IMR-90 (cell line): ENCODE measurements around the gene CAMSAP3. TPM values are rescaled to one million over a fixed set of nuclear protein-coding genes. Genes with fewer than 3 reads are reported as not detected.

Experiments used
- ATAC-seq: fragments of 200-7000 bp; cut with Tn5 transposase; 2 replicates; pipeline ENCODE4 v1.9.1; 2020; ENCODE audit warnings: low read depth, mild to moderate bottlenecking, moderate library complexity
- BruUV-seq: library from RNA; stranded (reverse); fragments of 400-500 nt; replicated peaks from 2 replicates; lab custom pipeline; 2021; lab: Mats Ljungman, UMichigan
- CTCF ChIA-PET: fragments of 300-600 bp; formaldehyde crosslinking; extraction: SDS; loops from one replicate; lab custom pipeline; 2021; ENCODE audit warnings: antibody characterized with exemption; lab: Yijun Ruan, JAX
- POLR2A ChIA-PET: fragments of 300-600 bp; sonication (Branson Sonifier 250); formaldehyde crosslinking; loops from one replicate; lab custom pipeline; 2022; ENCODE audit warnings: antibody characterized with exemption; ENCODE audit not compliant: unreplicated experiment; lab: Charles Lee
- DNase-seq: peaks from one replicate; pipeline ENCODE4 v3.0.0; 2013
- H2AFZ ChIP-seq: replicated peaks from 2 replicates; pipeline ENCODE3; 2013; ENCODE audit warnings: low read length, mild to moderate bottlenecking; ENCODE audit not compliant: poor library complexity
- H2AK5ac ChIP-seq: 2 replicates; pipeline ENCODE4 v1.6.1; 2013; ENCODE audit warnings: low read depth, low read length, inconsistent platforms
- H2AK9ac ChIP-seq: replicated peaks from 2 replicates; pipeline ENCODE3; 2013; ENCODE audit warnings: mild to moderate bottlenecking, low read depth, low read length, moderate library complexity; ENCODE audit not compliant: poor library complexity
- H2BK120ac ChIP-seq: 2 replicates; pipeline ENCODE4 v1.6.1; 2013; ENCODE audit warnings: low read depth, low read length, inconsistent platforms
- H2BK15ac ChIP-seq: 3 replicates; pipeline ENCODE4 v1.6.1; 2013; ENCODE audit warnings: low read depth, low read length, inconsistent platforms
- H2BK20ac ChIP-seq: 2 replicates; pipeline ENCODE4 v1.6.1; 2013; ENCODE audit warnings: low read depth, mild to moderate bottlenecking, inconsistent platforms, low read length, moderate library complexity
- H2BK5ac ChIP-seq: 2 replicates; pipeline ENCODE4 v1.6.1; 2013; ENCODE audit warnings: mild to moderate bottlenecking, low read depth, low read length, inconsistent platforms; ENCODE audit not compliant: poor library complexity, severe bottlenecking
- H3K14ac ChIP-seq: replicated peaks from 2 replicates; pipeline ENCODE4 v1.6.1; 2013; ENCODE audit warnings: low read depth, low read length, inconsistent platforms
- H3K18ac ChIP-seq: 2 replicates; pipeline ENCODE4 v1.6.1; 2013; ENCODE audit warnings: low read depth, low read length, control low read depth
- H3K23ac ChIP-seq: 2 replicates; pipeline ENCODE4 v1.6.1; 2013; ENCODE audit warnings: low read depth, low read length, inconsistent platforms
- H3K27ac ChIP-seq: 2 replicates; pipeline ENCODE4 v1.5.1; 2013; ENCODE audit warnings: mild to moderate bottlenecking, control low read depth, low read length; ENCODE audit not compliant: insufficient read depth
- H3K27me3 ChIP-seq: 2 replicates; pipeline ENCODE4 v1.6.1; 2013; ENCODE audit warnings: low read length; ENCODE audit not compliant: control insufficient read depth, insufficient read depth
- H3K36me3 ChIP-seq: 2 replicates; pipeline ENCODE4 v1.6.1; 2013; ENCODE audit warnings: low read length, mixed read lengths; ENCODE audit not compliant: control insufficient read depth, insufficient read depth
- H3K4ac ChIP-seq: 2 replicates; pipeline ENCODE4 v1.6.1; 2013; ENCODE audit warnings: low read depth, low read length, inconsistent platforms
- H3K4me1 ChIP-seq: 2 replicates; pipeline ENCODE4 v1.6.1; 2013; ENCODE audit warnings: low read length, mixed read lengths; ENCODE audit not compliant: control insufficient read depth, insufficient read depth
- H3K4me2 ChIP-seq: 2 replicates; pipeline ENCODE4 v1.6.1; 2013; ENCODE audit warnings: low read depth, mild to moderate bottlenecking, control low read depth, low read length, moderate library complexity
- H3K4me3 ChIP-seq: 2 replicates; pipeline ENCODE4 v1.5.1; 2013; ENCODE audit warnings: low read depth, mild to moderate bottlenecking, control low read depth, low read length, moderate library complexity; ENCODE audit not compliant: insufficient read depth
- H3K56ac ChIP-seq: 2 replicates; pipeline ENCODE4 v1.6.1; 2013; ENCODE audit warnings: low read length, inconsistent platforms; ENCODE audit not compliant: insufficient read depth; ENCODE audit errors: extremely low read depth
- H3K79me1 ChIP-seq, 2 experiments: 2 replicates each; pipeline ENCODE4 v1.6.1; 2013; ENCODE audit warnings: low read length in 2 of 2, inconsistent platforms in 1 of 2, low read depth in 1 of 2
- H3K9ac ChIP-seq: 2 replicates; pipeline ENCODE4 v1.6.1; 2013; ENCODE audit warnings: low read depth, low read length, control low read depth
- H3K9me1 ChIP-seq: 2 replicates; pipeline ENCODE4 v1.6.1; 2013; ENCODE audit warnings: low read length, inconsistent platforms; ENCODE audit not compliant: insufficient read depth
- H3K9me3 ChIP-seq: 2 replicates; pipeline ENCODE4 v1.6.1; 2013; ENCODE audit warnings: low read length; ENCODE audit not compliant: control insufficient read depth, insufficient read depth
- H4K20me1 ChIP-seq: 2 replicates; pipeline ENCODE4 v1.6.1; 2013; ENCODE audit warnings: low read length, inconsistent platforms; ENCODE audit not compliant: insufficient read depth
- H4K5ac ChIP-seq: 2 replicates; pipeline ENCODE4 v1.6.1; 2013; ENCODE audit warnings: mild to moderate bottlenecking, low read depth, low read length, control low read depth
- H4K8ac ChIP-seq, 2 experiments: 2 replicates each; pipeline ENCODE4 v1.6.1; 2013; ENCODE audit warnings: low read depth in 2 of 2, low read length in 2 of 2, control low read depth in 1 of 2, inconsistent platforms in 1 of 2
- H4K91ac ChIP-seq: 2 replicates; pipeline ENCODE4 v1.6.1; 2013; ENCODE audit warnings: low read depth, low read length, inconsistent platforms; ENCODE audit not compliant: insufficient read depth
- CEBPB ChIP-seq: IDR thresholded peaks from 2 replicates; pipeline ENCODE4 v1.6.1; 2012; ENCODE audit warnings: low read depth, low read length, improper control_type of control experiment
- CHD1 ChIP-seq: IDR thresholded peaks from 2 replicates; pipeline ENCODE4 v1.6.1; 2012; ENCODE audit warnings: low read depth, low read length, improper control_type of control experiment
- MAZ ChIP-seq: IDR thresholded peaks from 2 replicates; pipeline ENCODE4 v1.6.1; 2012; ENCODE audit warnings: low read depth, mild to moderate bottlenecking, low read length, improper control_type of control experiment, moderate library complexity, borderline replicate concordance
- NFE2L2 ChIP-seq: fragments of 150-350 bp; IDR thresholded peaks from 2 replicates; pipeline ENCODE4 v1.6.1; 2016; ENCODE audit warnings: low read depth, mild to moderate bottlenecking, low read length
- POLR2A ChIP-seq: IDR thresholded peaks from 2 replicates; pipeline ENCODE4 v1.6.1; 2012; ENCODE audit warnings: mild to moderate bottlenecking, low read depth, low read length
- RAD21 ChIP-seq: IDR thresholded peaks from 2 replicates; pipeline ENCODE4 v1.6.1; 2012; ENCODE audit warnings: low read length, improper control_type of control experiment
- RFX5 ChIP-seq: IDR thresholded peaks from 2 replicates; pipeline ENCODE4 v1.8.0; 2012; ENCODE audit warnings: low read depth, mild to moderate bottlenecking, low read length, moderate library complexity
- SMC3 ChIP-seq: fragments of 150-350 bp; IDR thresholded peaks from 2 replicates; pipeline ENCODE4 v1.6.1; 2016; ENCODE audit warnings: low read depth, mild to moderate bottlenecking, antibody characterized with exemption, low read length, moderate library complexity
- WGBS, 2 experiments: methylation state at CpG; one replicate each; pipeline versions ENCODE4 v1.1.5 to v1.1.7; 2013; ENCODE audit warnings: missing lambda C conversion rate in 2 of 2; ENCODE audit not compliant: insufficient read length in 1 of 2; ENCODE audit errors: extremely low coverage in 2 of 2; 5-methylcytosine and 5-hydroxymethylcytosine counted together
- dilution Hi-C: fragments of 300-500 bp; cut with HindIII; formaldehyde crosslinking; loops from one replicate; pipeline ENCODE4 v1.14.3; 2018; ENCODE audit warnings: low sequenced_read_pairs; ENCODE audit not compliant: unreplicated experiment
- in situ Hi-C: fragments of 300-500 bp; cut with MboI; formaldehyde crosslinking; loops from 3 replicates; pipeline ENCODE4 v1.14.3; 2019; ENCODE audit warnings: low sequenced_read_pairs, inconsistent platforms, mixed read lengths
- intact Hi-C: fragments of 100-400 bp; cut with micrococcal nuclease; formaldehyde crosslinking; loops from 2 replicates; pipeline ENCODE4 v1.10.0; 2022
- polyA plus RNA-seq, 3 experiments: library from polyadenylated mRNA; depleted of rRNA; stranded (reverse); fragments of >200 nt; gene quantifications; 2 replicates each; pipeline ENCODE4 v1.2.3, GENCODE V29; 2012; ENCODE audit warnings: low replicate concordance in 1 of 3
- total RNA-seq: library from RNA; depleted of rRNA; stranded (reverse); fragments of >200 nt; gene quantifications from 2 replicates; pipeline ENCODE4 v1.2.3, GENCODE V29; 2012
- TF ChIP-seq, protein P1 (sequence below): conservative IDR thresholded peaks from 2 replicates; pipeline ENCODE4 v1.5.1; 2012; ENCODE audit warnings: mild to moderate bottlenecking, low read depth, low read length, improper control_type of control experiment

CAMSAP3 gene
- total and polyA plus RNA-seq, 2 of the 4 experiments (the other 2 are of a cell fraction): not detected

GRCh38 chr19:7646426-7646700, 50.7 kb downstream of the CAMSAP3 start:
- Histone ChIP-seq H2BK120ac (no peak overlapping the region), H2AK9ac (no peak overlapping the region), H3K27me3 (peaks cover 7% of the 10 kb centered on the region; the same call in 1 of the 2 replicates), H2BK15ac (no peak overlapping the region), H3K4me1 (no peaks in the 10 kb centered on the region), H3K9me3 (no peaks in the 10 kb centered on the region), H3K23ac (no peak overlapping the region), H4K91ac (no peak overlapping the region), H3K79me1 (no peaks in the 10 kb centered on the region), H3K9ac (no peak overlapping the region), H2AFZ (no peak overlapping the region), H3K56ac (no peak overlapping the region), H2BK5ac (no peak overlapping the region), H2BK20ac (no peak overlapping the region), H3K27ac (no peak overlapping the region), H3K36me3 (no peaks in the 10 kb centered on the region), H4K5ac (no peak overlapping the region), H3K4ac (no peak overlapping the region), H3K9me1 (no peaks in the 10 kb centered on the region), H2AK5ac (no peak overlapping the region), H4K20me1 (no peaks in the 10 kb centered on the region), H3K4me2 (no peak overlapping the region), H3K4me3 (no peak overlapping the region), H3K14ac (no peak overlapping the region), H3K18ac (no peak overlapping the region), H4K8ac (no peak overlapping the region)
- DNase-seq (no peak), ATAC-seq (no peak)
- WGBS, 2 experiments: 40% methylated on average over 1 of the region's 8 CpGs; no CpG with 5 or more reads in 1 of the 2 experiments
- in situ Hi-C loops: no loop called here
- TF ChIP-seq RFX5 (no peak), RAD21 (no peak), CHD1 (no peak), NFE2L2 (no peak), POLR2A (no peak), MAZ (no peak), CEBPB (no peak), SMC3 (no peak)
- TF ChIP-seq, protein P1, sequence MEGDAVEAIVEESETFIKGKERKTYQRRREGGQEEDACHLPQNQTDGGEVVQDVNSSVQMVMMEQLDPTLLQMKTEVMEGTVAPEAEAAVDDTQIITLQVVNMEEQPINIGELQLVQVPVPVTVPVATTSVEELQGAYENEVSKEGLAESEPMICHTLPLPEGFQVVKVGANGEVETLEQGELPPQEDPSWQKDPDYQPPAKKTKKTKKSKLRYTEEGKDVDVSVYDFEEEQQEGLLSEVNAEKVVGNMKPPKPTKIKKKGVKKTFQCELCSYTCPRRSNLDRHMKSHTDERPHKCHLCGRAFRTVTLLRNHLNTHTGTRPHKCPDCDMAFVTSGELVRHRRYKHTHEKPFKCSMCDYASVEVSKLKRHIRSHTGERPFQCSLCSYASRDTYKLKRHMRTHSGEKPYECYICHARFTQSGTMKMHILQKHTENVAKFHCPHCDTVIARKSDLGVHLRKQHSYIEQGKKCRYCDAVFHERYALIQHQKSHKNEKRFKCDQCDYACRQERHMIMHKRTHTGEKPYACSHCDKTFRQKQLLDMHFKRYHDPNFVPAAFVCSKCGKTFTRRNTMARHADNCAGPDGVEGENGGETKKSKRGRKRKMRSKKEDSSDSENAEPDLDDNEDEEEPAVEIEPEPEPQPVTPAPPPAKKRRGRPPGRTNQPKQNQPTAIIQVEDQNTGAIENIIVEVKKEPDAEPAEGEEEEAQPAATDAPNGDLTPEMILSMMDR: no peak
- POLR2A ChIA-PET: no interaction called here
- dilution Hi-C loops: no loop called here
- no TSS peak for BruUV-seq
- CTCF ChIA-PET: no interaction called here
- intact Hi-C loops: no loop called here
